ENCODE results near the gene TPM2. TPM values are rescaled to one million over a fixed set of nuclear protein-coding genes. Genes with fewer than 3 reads are reported as not detected.

The TPM2 gene
- total RNA-seq, 1 donor from 2014 or later = 460 TPM

GRCh38 chr9:35679091-35679490 is 10.6 kb downstream of the TPM2 start:
- H3K4me1 ChIP-seq = peaks cover 13% of the 10 kb centered on the region
- DNase-seq (ENCODE audit: extremely low spot score in 2 of 2) = no peak
- no peaks in the 10 kb centered on the region for H3K36me3 ChIP-seq
- H3K4me3 ChIP-seq = no peak overlapping the region
- intact Hi-C loops (cut with DNase I) = no loop called here
- no peak for TF ChIP-seq POLR2AphosphoS5 (IDR thresholded peaks at IDR 0.05; ENCODE audit: insufficient read depth in 1 of 2, low read depth in 1 of 2)
- TF ChIP-seq POLR2A (IDR thresholded peaks at IDR 0.05) = no peak
- TF ChIP-seq CTCF (IDR thresholded peaks at IDR 0.05) = no peak
- no peaks in the 10 kb centered on the region for H3K27me3 ChIP-seq
- no peak overlapping the region for H3K27ac ChIP-seq
- H3K9me3 ChIP-seq = no peaks in the 10 kb centered on the region

DNA sequence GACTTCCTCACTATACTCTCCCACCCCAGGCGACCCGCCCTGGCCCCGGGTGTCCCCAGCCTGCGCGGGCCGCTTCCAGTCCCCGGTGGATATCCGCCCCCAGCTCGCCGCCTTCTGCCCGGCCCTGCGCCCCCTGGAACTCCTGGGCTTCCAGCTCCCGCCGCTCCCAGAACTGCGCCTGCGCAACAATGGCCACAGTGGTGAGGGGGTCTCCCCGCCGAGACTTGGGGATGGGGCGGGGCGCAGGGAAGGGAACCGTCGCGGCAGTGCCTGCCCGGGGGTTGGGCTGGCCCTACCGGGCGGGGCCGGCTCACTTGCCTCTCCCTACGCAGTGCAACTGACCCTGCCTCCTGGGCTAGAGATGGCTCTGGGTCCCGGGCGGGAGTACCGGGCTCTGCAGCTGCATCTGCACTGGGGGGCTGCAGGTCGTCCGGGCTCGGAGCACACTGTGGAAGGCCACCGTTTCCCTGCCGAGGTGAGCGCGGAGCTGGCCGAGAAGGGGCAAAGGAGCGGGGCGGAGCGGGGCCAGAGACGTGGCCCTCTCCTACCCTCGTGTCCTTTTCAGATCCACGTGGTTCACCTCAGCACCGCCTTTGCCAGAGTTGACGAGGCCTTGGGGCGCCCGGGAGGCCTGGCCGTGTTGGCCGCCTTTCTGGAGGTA is 13.9 kb downstream of the TPM2 start:
- intact Hi-C loops (cut with DNase I) = no loop called here
- no peaks in the 10 kb centered on the region for H3K27me3 ChIP-seq
- H3K36me3 ChIP-seq = no peaks in the 10 kb centered on the region
- no peak for TF ChIP-seq CTCF (IDR thresholded peaks at IDR 0.05)
- peak in 1 of 2 donors; percentile 24 for TF ChIP-seq POLR2AphosphoS5 (IDR thresholded peaks at IDR 0.05; ENCODE audit: insufficient read depth in 1 of 2, low read depth in 1 of 2)
- no peak for DNase-seq (ENCODE audit: extremely low spot score in 2 of 2)
- H3K27ac ChIP-seq = peak overlapping the region; percentile 6
- no peaks in the 10 kb centered on the region for H3K9me3 ChIP-seq
- peaks cover 20% of the 10 kb centered on the region for H3K4me1 ChIP-seq
- H3K4me3 ChIP-seq = peak overlapping the region; percentile 46 to 55

GRCh38 chr9:35675204-35675603 is 14.5 kb downstream of the TPM2 start:
- no peak for DNase-seq (ENCODE audit: extremely low spot score in 2 of 2)
- peak overlapping the region; percentile 46 to 55 for H3K4me3 ChIP-seq
- peak overlapping the region; percentile 6 for H3K27ac ChIP-seq

GRCh38 chr9:35674025-35674361 is 15.7 kb downstream of the TPM2 start:
- no peak overlapping the region for H3K27ac ChIP-seq
- TF ChIP-seq POLR2AphosphoS5 (IDR thresholded peaks at IDR 0.05; ENCODE audit: insufficient read depth in 1 of 2, low read depth in 1 of 2) (no peak), POLR2A (IDR thresholded peaks at IDR 0.05) (no peak), CTCF (IDR thresholded peaks at IDR 0.05) (no peak)

More at GRCh38 chr9:35675204-35675603, 14.5 kb downstream of the TPM2 start:
- intact Hi-C loops (cut with DNase I) = no loop called here
- no peaks in the 10 kb centered on the region for H3K27me3 ChIP-seq
- peaks cover 20% of the 10 kb centered on the region for H3K4me1 ChIP-seq
- TF ChIP-seq POLR2A (IDR thresholded peaks at IDR 0.05) = no peak
- no peak for TF ChIP-seq CTCF (IDR thresholded peaks at IDR 0.05)
- TF ChIP-seq POLR2AphosphoS5 (IDR thresholded peaks at IDR 0.05; ENCODE audit: insufficient read depth in 1 of 2, low read depth in 1 of 2) = no peak
- no peaks in the 10 kb centered on the region for H3K9me3 ChIP-seq
- H3K36me3 ChIP-seq = no peaks in the 10 kb centered on the region

GRCh38 chr9:35673132-35674024 is 16.3 kb downstream of the TPM2 start, which contains the start of gene CA9:
Gene CA9, plus strand, starts transcription at chr9:35673928. Its CDS starts 32 bp downstream, at chr9:35673960.
- Histone ChIP-seq H3K4me1 (peaks cover 20% of the 10 kb centered on the region), H3K9me3 (no peaks in the 10 kb centered on the region), H3K4me3 (no peak within 1 kb of the TSS), H3K36me3 (no peaks in the 10 kb centered on the region), H3K27me3 (no peaks in the 10 kb centered on the region), H3K27ac (no peak within 1 kb of the TSS)
- DNase-seq (ENCODE audit: extremely low spot score in 2 of 2) = no peak
- TF ChIP-seq POLR2A (IDR thresholded peaks at IDR 0.05) (no peak), POLR2AphosphoS5 (IDR thresholded peaks at IDR 0.05; ENCODE audit: insufficient read depth in 1 of 2, low read depth in 1 of 2) (no peak), CTCF (IDR thresholded peaks at IDR 0.05) (no peak)
- intact Hi-C loops (cut with DNase I) = no loop called here

More at GRCh38 chr9:35674025-35674361, 15.7 kb downstream of the TPM2 start:
- Histone ChIP-seq H3K4me1 (peaks cover 20% of the 10 kb centered on the region), H3K9me3 (no peaks in the 10 kb centered on the region), H3K36me3 (no peaks in the 10 kb centered on the region), H3K4me3 (no peak overlapping the region), H3K27me3 (no peaks in the 10 kb centered on the region)
- intact Hi-C loops (cut with DNase I) = no loop called here
- no peak for DNase-seq (ENCODE audit: extremely low spot score in 2 of 2)
